HL-60 (cell line): ENCODE results near the gene FBLN1.

Experiments
- DNase-seq, 2 experiments: peaks; one replicate each; pipeline ENCODE4 v3.0.0-alpha.2; 2010 to 2020; ENCODE audit warnings: low read depth in 1 of 2, low spot score in 1 of 2
- H3K27ac ChIP-seq: fragments of 250-450 bp; sonication (Bioruptor Pico); replicated peaks from 2 replicates; pipeline ENCODE4 v1.5.1; 2020; ENCODE audit warnings: mild to moderate bottlenecking, moderate library complexity
- H3K27me3 ChIP-seq: fragments of 250-450 bp; sonication (Bioruptor Pico); 2 replicates; pipeline ENCODE4 v1.5.1; 2021; ENCODE audit warnings: mild to moderate bottlenecking, moderate library complexity; ENCODE audit not compliant: insufficient read depth, poor library complexity, severe bottlenecking
- H3K4me3 ChIP-seq: replicated peaks from 2 replicates; pipeline ENCODE4 v1.5.1; 2011; ENCODE audit warnings: mild to moderate bottlenecking, control low read depth, low read length; ENCODE audit not compliant: insufficient read depth
- GABPA ChIP-seq: IDR thresholded peaks from 2 replicates; pipeline ENCODE4 v1.6.1; 2012; ENCODE audit warnings: low read depth
- POLR2AphosphoS5 ChIP-seq: IDR thresholded peaks from 2 replicates; pipeline ENCODE4 v1.6.1; 2012; ENCODE audit warnings: low read depth
- SPI1 ChIP-seq: IDR thresholded peaks from 2 replicates; pipeline ENCODE4 v1.6.1; 2012; ENCODE audit warnings: low read depth, mild to moderate bottlenecking, borderline replicate concordance
- TF ChIP-seq, protein P1 (sequence below): IDR thresholded peaks from 2 replicates; pipeline ENCODE4 v1.6.1; 2012; ENCODE audit warnings: low read depth; ENCODE audit not compliant: insufficient replicate concordance
- TF ChIP-seq, protein P2 (sequence below): IDR thresholded peaks from one replicate; pipeline ENCODE4 v1.5.1; 2011; ENCODE audit warnings: low read length, control low read depth, inconsistent platforms; ENCODE audit not compliant: insufficient read depth

Gene FBLN1

DNA sequence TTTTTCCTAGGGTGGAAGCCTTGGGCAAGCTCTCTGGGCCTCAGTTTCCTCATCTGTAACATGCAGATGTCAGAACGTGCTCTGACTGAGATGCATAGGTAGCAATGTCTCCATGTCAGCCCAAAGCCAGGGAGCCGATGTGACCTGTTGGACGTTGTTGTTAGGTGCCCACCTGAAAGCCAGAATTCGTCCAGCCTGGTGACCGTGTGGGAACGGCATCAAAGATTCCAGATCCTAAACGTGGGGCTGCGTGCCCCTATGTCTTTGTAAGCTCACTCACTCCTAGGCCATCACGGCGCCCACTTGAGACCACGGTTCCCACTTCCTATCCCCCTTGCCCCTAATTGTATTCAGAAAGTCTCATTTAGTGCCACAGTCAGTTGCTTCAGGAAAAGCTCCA is 48.2 kb downstream of the FBLN1 start:
- H3K27me3 ChIP-seq, result peaks cover 2% of the 10 kb centered on the region
- H3K4me3 ChIP-seq, result no peak overlapping the region
- TF ChIP-seq SPI1, result no peak
- TF ChIP-seq, protein P1, sequence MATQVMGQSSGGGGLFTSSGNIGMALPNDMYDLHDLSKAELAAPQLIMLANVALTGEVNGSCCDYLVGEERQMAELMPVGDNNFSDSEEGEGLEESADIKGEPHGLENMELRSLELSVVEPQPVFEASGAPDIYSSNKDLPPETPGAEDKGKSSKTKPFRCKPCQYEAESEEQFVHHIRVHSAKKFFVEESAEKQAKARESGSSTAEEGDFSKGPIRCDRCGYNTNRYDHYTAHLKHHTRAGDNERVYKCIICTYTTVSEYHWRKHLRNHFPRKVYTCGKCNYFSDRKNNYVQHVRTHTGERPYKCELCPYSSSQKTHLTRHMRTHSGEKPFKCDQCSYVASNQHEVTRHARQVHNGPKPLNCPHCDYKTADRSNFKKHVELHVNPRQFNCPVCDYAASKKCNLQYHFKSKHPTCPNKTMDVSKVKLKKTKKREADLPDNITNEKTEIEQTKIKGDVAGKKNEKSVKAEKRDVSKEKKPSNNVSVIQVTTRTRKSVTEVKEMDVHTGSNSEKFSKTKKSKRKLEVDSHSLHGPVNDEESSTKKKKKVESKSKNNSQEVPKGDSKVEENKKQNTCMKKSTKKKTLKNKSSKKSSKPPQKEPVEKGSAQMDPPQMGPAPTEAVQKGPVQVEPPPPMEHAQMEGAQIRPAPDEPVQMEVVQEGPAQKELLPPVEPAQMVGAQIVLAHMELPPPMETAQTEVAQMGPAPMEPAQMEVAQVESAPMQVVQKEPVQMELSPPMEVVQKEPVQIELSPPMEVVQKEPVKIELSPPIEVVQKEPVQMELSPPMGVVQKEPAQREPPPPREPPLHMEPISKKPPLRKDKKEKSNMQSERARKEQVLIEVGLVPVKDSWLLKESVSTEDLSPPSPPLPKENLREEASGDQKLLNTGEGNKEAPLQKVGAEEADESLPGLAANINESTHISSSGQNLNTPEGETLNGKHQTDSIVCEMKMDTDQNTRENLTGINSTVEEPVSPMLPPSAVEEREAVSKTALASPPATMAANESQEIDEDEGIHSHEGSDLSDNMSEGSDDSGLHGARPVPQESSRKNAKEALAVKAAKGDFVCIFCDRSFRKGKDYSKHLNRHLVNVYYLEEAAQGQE, result no peak
- TF ChIP-seq, protein P2, sequence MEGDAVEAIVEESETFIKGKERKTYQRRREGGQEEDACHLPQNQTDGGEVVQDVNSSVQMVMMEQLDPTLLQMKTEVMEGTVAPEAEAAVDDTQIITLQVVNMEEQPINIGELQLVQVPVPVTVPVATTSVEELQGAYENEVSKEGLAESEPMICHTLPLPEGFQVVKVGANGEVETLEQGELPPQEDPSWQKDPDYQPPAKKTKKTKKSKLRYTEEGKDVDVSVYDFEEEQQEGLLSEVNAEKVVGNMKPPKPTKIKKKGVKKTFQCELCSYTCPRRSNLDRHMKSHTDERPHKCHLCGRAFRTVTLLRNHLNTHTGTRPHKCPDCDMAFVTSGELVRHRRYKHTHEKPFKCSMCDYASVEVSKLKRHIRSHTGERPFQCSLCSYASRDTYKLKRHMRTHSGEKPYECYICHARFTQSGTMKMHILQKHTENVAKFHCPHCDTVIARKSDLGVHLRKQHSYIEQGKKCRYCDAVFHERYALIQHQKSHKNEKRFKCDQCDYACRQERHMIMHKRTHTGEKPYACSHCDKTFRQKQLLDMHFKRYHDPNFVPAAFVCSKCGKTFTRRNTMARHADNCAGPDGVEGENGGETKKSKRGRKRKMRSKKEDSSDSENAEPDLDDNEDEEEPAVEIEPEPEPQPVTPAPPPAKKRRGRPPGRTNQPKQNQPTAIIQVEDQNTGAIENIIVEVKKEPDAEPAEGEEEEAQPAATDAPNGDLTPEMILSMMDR, result no peak
- no peak for TF ChIP-seq POLR2AphosphoS5
- no peak for TF ChIP-seq GABPA
- DNase-seq, result no peak
- no peak overlapping the region for H3K27ac ChIP-seq

DNA sequence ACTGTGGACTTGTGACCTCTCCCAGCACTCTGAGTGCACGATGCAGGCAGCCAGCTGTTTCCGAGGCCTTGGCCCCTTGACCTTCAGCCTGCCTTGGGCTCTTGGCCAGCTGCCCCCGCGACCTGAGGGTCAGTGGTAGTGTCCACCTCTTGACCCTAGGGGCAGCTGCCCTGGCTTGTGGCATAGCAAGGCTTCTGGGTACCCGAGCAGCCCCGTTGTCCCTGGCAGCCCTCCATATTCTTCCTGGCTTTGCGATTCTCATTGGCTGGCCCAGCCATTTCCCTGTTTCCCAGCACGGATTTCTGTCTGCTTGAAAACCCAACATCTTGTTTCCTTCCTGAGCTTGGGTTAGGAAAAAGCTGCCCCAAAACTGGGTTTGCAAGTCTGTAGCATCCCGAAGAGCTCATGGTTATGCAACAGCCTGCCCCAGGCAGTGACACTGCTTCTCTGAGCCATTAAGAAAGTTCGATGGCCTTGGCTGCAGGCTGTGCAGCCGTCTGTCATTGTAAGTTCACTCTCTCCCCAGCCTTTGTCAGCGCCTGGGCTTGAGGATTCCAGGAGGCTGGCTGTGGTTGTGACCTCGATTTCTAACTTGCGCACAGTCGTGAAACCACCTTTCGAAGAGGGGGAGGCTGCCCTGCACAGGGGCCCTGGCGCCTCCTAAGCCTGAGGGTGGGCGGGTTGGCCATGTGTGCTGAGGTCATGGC is 48.8 kb downstream of the FBLN1 start:
- TF ChIP-seq, protein P2, result no peak
- TF ChIP-seq POLR2AphosphoS5 (no peak), SPI1 (no peak)
- Histone ChIP-seq H3K27ac (no peak overlapping the region), H3K27me3 (peaks cover 2% of the 10 kb centered on the region), H3K4me3 (no peak overlapping the region)
- DNase-seq, result no peak

DNA sequence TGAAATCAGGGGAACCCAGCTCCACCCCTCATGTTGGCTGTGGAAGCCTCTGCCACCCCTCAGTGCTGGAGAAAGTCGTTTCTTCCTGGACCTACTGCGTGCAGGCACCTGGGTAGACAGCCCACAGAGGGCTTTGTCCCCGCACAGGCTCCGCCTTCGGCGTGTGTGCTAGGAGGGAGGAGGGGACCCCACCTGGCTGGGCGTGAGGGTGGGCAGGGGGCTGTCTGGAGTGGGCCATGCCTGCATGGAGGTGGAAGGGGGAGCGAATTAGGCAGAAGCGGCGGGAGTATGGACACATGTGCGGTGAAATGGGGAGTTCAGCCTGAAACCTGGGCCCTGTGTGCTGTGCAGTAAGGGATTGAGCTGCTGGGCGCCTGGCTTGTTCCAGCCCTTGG is 49.3 kb downstream of the FBLN1 start:
- DNase-seq, result no peak
- TF ChIP-seq SPI1 (no peak), GABPA (no peak), POLR2AphosphoS5 (no peak)
- TF ChIP-seq, protein P1, result no peak
- TF ChIP-seq, protein P2, result no peak
- H3K4me3 ChIP-seq, result no peak overlapping the region
- H3K27me3 ChIP-seq, result peaks cover 2% of the 10 kb centered on the region
- H3K27ac ChIP-seq, result no peak overlapping the region
